ENCODE measurements around the gene ALPL. TPM values are rescaled to one million over a fixed set of nuclear protein-coding genes. Genes with fewer than 3 reads are reported as not detected.

Gene ALPL
- total RNA-seq, 1 experiment from 2014 or later = 84.8 TPM

DNA sequence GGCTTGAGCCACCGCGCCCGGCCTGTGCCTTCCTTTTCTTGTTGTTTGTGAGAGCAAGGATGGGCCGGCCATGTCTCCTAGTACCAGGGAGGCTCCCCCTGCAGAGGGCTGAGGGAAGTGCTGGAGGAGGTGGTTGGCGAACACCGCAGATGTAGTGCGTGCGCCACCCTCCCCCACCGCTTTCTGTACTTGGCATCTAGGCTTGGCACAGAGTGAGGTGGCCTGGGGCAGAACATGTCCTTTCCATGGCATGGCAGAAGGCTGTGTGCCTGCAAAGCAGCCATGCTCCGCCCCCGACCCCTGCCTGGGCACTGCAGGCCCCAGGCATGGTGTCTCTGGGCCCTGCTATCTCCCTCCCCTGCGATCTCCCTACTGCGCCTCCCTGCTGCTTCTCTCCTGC lies 30.7 kb downstream of the ALPL start:
- H3K23ac ChIP-seq (ENCODE audit: insufficient read length, low read depth, low read length) = no peak overlapping the region
- H3K27ac ChIP-seq (ENCODE audit: insufficient read length, low read depth, low read length) = no peak overlapping the region
- no peaks in the 10 kb centered on the region for H3K27me3 Mint-ChIP-seq (ENCODE audit: low read depth)
- no peaks in the 10 kb centered on the region for H3K9me3 Mint-ChIP-seq
- no peak overlapping the region for H2BK20ac ChIP-seq (ENCODE audit: low read depth, low read length, poor library complexity, severe bottlenecking)
- H3K23me2 ChIP-seq (ENCODE audit: insufficient read length, low read depth, low read length, poor library complexity, severe bottlenecking) = no peaks in the 10 kb centered on the region
- no peaks in the 10 kb centered on the region for H3K79me2 ChIP-seq (ENCODE audit: insufficient read depth, low read length)
- H3K27me3 ChIP-seq (ENCODE audit: insufficient read depth, low read length) = no peaks in the 10 kb centered on the region
- peaks cover 32 to 55% of the 10 kb centered on the region in 2 experiments for H3K4me1 Mint-ChIP-seq
- H3K4ac ChIP-seq (ENCODE audit: low read depth, low read length) = no peak overlapping the region
- no CpG with 5 or more reads among the region's 13 CpGs for WGBS (ENCODE audit: extremely low coverage, insufficient read length, low lambda C conversion rate)
- no peak overlapping the region for H4K91ac ChIP-seq (ENCODE audit: insufficient read length, low read depth, low read length)
- H2BK120ac ChIP-seq (ENCODE audit: low read depth, low read length, poor library complexity, severe bottlenecking) = no peak overlapping the region
- H3K9me3 ChIP-seq (ENCODE audit: control insufficient read depth, low read depth, low read length) = no peaks in the 10 kb centered on the region
- H2AK5ac ChIP-seq (ENCODE audit: insufficient read length, low read length) = no peak overlapping the region
- H3K27ac Mint-ChIP-seq = no peak overlapping the region; a peak in 1 of 7 replicates
- no peak overlapping the region for H2AFZ ChIP-seq (ENCODE audit: low read length)
- no peaks in the 10 kb centered on the region for H3K36me3 Mint-ChIP-seq (ENCODE audit: insufficient read depth in 1 of 3, low read depth in 3 of 3)
- no peak overlapping the region for H3K56ac ChIP-seq (ENCODE audit: insufficient read length, low read depth, low read length)
- H2BK15ac ChIP-seq (ENCODE audit: low read depth, low read length) = no peak overlapping the region
- no peak overlapping the region for H4K5ac ChIP-seq (ENCODE audit: insufficient read length, low read depth, low read length)
- H2BK12ac ChIP-seq (ENCODE audit: insufficient read length, low read depth, low read length) = no peak overlapping the region
- H4K8ac ChIP-seq (replicated peaks; ENCODE audit: insufficient read length, low read depth, low read length) = no peak overlapping the region
- H2BK5ac ChIP-seq (ENCODE audit: insufficient read length, low read length) = no peak overlapping the region
- H3K4me1 ChIP-seq (ENCODE audit: insufficient read depth, low read length) = peaks cover 4% of the 10 kb centered on the region; the same call in 1 of the 2 replicates
- H3T11ph ChIP-seq (ENCODE audit: low read length) = no peak overlapping the region
- H3K4me2 ChIP-seq (ENCODE audit: insufficient read depth, insufficient read length, low read length) = no peak overlapping the region
- DNase-seq = peak; percentile 82
- TF ChIP-seq, protein P1, sequence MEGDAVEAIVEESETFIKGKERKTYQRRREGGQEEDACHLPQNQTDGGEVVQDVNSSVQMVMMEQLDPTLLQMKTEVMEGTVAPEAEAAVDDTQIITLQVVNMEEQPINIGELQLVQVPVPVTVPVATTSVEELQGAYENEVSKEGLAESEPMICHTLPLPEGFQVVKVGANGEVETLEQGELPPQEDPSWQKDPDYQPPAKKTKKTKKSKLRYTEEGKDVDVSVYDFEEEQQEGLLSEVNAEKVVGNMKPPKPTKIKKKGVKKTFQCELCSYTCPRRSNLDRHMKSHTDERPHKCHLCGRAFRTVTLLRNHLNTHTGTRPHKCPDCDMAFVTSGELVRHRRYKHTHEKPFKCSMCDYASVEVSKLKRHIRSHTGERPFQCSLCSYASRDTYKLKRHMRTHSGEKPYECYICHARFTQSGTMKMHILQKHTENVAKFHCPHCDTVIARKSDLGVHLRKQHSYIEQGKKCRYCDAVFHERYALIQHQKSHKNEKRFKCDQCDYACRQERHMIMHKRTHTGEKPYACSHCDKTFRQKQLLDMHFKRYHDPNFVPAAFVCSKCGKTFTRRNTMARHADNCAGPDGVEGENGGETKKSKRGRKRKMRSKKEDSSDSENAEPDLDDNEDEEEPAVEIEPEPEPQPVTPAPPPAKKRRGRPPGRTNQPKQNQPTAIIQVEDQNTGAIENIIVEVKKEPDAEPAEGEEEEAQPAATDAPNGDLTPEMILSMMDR (conservative IDR thresholded peaks at IDR 0.05) = peak; percentile 70
- H3K4me3 Mint-ChIP-seq = no peak overlapping the region
- no peak overlapping the region for H3K18ac ChIP-seq (ENCODE audit: insufficient read length, low read depth, low read length)
- no peak overlapping the region for H3K14ac ChIP-seq (ENCODE audit: insufficient read depth, low read length)
- H3K79me1 ChIP-seq (ENCODE audit: insufficient read depth, low read depth, low read length, poor library complexity, severe bottlenecking) = peaks cover 6% of the 10 kb centered on the region
- no peak overlapping the region for H3K9ac ChIP-seq (ENCODE audit: extremely low read depth, insufficient read length, low read length)
- no peaks in the 10 kb centered on the region for H4K20me1 ChIP-seq (ENCODE audit: control insufficient read depth, insufficient read depth, insufficient read length)
